GM10248 (cell line): ENCODE results near the gene MYCT1.
A peak's percentile ranks its signal among the peaks of the same experiment; 100 is the strongest.

ENCODE experiments used
- CTCF ChIA-PET: fragments of 300-600 bp; sonication (Branson Sonifier 250); formaldehyde crosslinking; extraction: SDS; loops from one replicate; lab custom pipeline; 2021; ENCODE audit warnings: antibody characterized with exemption; lab: Yijun Ruan, JAX
- POLR2A ChIA-PET: fragments of 350-650 bp; sonication (Branson Sonifier 250); formaldehyde crosslinking; extraction: SDS; loops from one replicate; lab custom pipeline; 2020; ENCODE audit warnings: antibody characterized with exemption; lab: Yijun Ruan, JAX
- DNase-seq: peaks from one replicate; pipeline ENCODE4 v3.0.0; 2012; ENCODE audit errors: extremely low spot score
- TF ChIP-seq, protein P1 (sequence below): IDR thresholded peaks from 2 replicates; pipeline ENCODE4 v1.5.1; 2012; ENCODE audit warnings: mild to moderate bottlenecking, low read depth; ENCODE audit errors: extremely low read depth, missing control alignments, control extremely low read depth

MYCT1 gene

DNA sequence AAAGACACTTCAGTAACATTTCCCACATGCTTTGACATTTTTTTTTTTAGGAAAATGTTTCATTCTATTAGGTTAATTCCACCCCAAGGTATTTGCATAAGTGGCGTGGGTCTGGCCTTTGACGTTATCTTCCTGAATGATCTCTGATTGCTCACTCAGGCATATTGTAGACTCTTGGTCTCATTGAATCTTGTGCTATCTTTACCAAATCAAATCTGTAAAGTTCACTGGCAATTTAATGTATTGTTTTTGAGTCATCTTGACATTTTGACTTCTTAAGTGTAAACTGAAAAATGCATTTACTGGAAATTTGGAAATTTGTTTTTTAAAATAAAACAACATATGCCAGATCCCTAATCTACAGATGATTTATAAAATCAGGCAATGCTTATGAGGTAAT lies 36.9 kb downstream of the MYCT1 start:
- ChIA-PET CTCF (no interaction called here), POLR2A (no interaction called here)
- TF ChIP-seq, protein P1, sequence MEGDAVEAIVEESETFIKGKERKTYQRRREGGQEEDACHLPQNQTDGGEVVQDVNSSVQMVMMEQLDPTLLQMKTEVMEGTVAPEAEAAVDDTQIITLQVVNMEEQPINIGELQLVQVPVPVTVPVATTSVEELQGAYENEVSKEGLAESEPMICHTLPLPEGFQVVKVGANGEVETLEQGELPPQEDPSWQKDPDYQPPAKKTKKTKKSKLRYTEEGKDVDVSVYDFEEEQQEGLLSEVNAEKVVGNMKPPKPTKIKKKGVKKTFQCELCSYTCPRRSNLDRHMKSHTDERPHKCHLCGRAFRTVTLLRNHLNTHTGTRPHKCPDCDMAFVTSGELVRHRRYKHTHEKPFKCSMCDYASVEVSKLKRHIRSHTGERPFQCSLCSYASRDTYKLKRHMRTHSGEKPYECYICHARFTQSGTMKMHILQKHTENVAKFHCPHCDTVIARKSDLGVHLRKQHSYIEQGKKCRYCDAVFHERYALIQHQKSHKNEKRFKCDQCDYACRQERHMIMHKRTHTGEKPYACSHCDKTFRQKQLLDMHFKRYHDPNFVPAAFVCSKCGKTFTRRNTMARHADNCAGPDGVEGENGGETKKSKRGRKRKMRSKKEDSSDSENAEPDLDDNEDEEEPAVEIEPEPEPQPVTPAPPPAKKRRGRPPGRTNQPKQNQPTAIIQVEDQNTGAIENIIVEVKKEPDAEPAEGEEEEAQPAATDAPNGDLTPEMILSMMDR = no peak
- DNase-seq = no peak

DNA sequence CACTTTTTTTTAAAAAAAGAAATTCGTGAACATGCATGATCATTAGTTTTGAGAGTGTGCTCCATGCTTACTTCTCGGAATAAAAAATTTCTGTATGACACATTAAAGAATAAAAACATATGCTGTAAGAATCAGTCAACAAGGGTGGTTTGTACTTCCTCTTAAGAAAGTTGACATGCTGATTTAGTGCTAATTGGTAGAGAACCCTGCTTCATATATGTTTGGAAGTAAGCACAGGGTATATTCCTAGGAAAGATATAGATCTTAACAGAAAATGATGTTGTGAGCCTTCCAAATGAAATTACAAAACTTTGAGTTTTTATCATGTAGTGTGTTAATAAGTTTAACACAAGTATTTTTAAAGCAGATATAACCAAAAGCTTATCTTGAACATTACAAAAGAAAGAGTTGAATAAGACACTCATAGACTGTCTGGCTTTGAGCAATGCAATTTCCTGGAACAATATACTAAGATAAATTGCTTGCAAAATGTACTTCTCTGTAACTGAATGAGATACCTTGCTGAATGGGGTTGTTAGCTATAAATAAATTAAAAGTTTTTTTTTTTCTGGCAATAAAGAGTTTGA lies 39.1 kb downstream of the MYCT1 start:
- DNase-seq = no peak
- CTCF ChIA-PET = interaction anchor here (0.8 to 1.7 kb wide), 4 partner anchors 9 to 18 kb away, joined by 3 to 9 read pairs (median 3); no protein-coding TSS in a partner anchor
- TF ChIP-seq, protein P1 = no peak
- POLR2A ChIA-PET = no interaction called here

DNA sequence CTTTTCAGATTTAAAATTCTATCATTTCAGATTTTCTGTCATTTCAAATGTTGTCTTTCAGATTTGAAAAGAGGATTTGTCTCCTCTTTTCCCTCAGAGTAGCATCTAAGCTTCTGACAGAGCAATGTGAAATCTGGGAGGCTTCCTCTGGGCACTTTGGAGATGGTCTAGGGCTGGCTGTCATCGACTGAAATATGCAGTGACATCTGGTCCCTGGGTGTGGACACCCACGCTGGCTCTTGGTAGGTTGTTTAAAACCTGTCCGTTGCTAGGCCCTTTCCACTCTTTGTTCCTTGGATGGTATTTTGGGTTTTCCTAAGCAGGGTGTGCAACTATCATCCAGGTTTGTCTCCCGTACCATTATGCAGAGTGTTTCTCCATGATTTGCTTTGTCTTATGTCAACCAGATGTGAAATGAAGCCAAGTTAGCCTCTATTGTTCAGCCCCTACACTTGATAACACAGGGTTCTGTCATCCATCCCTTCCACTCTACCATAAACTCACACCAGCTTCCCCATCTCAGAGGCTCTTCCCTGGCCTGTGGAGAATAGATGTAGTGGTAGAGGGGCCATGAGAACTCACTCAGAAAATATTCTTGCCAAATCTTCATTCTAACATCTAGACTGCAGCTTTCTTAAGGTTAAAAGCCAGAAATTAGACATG lies 47.9 kb downstream of the MYCT1 start:
- CTCF ChIA-PET = interaction anchor here (1.2 to 1.5 kb wide), 2 partner anchors 9 to 25 kb away, joined by 3 read pairs; no protein-coding TSS in a partner anchor
- no peak for DNase-seq
- POLR2A ChIA-PET = no interaction called here
- TF ChIP-seq, protein P1 = no peak

DNA sequence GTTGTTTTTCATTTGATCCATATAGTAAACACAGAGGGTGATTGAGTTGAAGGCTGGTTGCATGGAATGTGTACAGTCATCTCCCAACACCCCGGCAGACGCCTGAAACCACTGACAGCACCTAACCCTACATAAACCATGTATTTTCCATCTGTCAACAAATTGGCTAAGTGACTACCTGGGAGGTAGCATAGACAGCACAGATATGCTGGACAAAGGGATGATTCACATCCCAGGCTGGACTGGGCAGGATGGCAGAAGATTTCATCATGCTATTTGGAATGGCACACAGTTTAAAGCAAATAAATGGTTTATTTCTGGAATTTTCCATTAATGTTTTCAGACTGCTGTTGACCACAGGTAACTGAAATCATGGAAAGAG lies 48.5 kb downstream of the MYCT1 start:
- CTCF ChIA-PET = interaction anchor here (1.5 kb wide), 1 partner anchor 9 kb away, joined by 3 read pairs; no protein-coding TSS in a partner anchor
- DNase-seq = no peak
- POLR2A ChIA-PET = no interaction called here
- TF ChIP-seq, protein P1 = no peak

DNA sequence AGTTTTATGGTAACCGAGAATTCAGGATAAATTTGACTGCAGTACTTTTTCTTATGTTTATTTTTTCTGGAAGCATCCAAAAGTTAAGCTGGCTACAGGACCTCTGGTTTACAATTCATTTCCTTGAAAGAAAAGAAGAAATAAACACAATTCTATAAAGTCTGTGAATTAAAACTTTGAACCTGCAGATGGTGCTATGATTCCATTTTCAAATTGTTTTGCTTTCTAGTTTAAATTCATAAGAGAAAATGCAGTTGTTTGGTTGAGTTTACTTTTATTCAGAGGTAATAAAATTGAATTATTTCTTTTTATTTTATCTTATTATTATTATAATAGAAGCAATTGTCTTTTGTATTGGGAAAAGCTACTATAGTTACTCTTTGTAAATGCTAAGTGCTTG lies 51.1 kb downstream of the MYCT1 start:
- CTCF ChIA-PET = interaction anchor here (1.0 to 2.2 kb wide), 6 partner anchors 12 to 202 kb away, joined by 3 to 14 read pairs (median 4); no protein-coding TSS in a partner anchor
- TF ChIP-seq, protein P1 = peak; percentile 11
- DNase-seq = no peak
- POLR2A ChIA-PET = no interaction called here

DNA sequence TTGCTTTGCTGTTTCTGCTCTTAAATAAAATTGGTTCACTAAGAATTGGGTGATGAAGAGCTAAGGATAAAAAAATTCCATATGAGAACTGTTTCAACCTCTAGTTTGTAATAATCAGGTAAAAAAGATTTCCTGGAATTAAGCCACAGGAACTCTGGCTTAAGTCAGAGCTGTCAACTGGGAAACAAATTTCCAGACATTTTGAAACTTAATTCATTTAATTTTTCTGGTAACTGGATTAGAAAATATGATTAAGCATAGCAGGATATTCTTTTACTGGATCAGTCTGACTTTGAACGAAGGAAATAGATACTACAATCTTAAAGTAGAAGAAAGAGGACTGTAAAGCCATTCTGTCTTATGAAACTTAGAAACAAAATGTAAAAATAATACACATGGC lies 51.6 kb downstream of the MYCT1 start:
- POLR2A ChIA-PET = no interaction called here
- DNase-seq = no peak

More for the DNA sequence above, 51.6 kb downstream of the MYCT1 start:
- TF ChIP-seq, protein P1 = no peak
- CTCF ChIA-PET = interaction anchor here (1.0 to 2.2 kb wide), 5 partner anchors 12 to 201 kb away, joined by 3 to 14 read pairs (median 3); no protein-coding TSS in a partner anchor
